AG09319 (cell line): Measurements from ENCODE around the gene SESN2.

Source experiments
- DNase-seq: peaks from one replicate; pipeline ENCODE4 v3.0.0-alpha.2; 2010; ENCODE audit warnings: low read depth; ENCODE audit errors: extremely low read depth
- TF ChIP-seq, protein P1 (sequence below): IDR thresholded peaks from 2 replicates; pipeline ENCODE4 v1.5.1; 2011; ENCODE audit warnings: low read depth, mild to moderate bottlenecking, inconsistent platforms, low read length, moderate library complexity

The SESN2 gene

DNA sequence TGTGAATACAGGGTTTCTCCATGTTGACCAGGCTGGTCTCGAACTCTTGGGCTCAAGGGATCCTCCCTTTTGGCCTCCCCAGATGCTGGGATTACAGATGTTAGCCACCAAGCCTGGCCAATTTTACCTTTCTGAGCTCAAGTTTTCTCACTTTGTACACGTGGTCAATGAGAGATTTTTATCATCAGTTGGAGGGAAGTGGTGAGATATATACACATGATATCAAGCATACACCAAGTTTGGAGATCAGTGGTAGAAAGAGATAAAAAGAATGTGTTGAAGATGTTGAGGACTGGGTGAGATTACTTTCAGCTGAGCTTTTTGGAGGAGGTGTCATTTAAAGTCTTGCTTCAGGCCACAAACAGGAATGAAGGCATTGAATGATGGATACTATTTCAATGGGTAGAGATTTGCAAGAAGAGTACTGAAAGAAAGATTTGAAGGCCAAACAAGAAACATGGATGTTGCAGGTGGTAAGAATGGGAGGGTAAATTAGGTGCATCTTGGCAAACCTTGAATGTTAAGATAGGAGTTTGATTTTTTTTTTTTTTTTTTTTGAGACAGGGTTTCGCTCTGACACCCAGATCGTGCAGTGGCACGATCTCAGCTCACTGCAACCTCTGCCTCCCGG lies 3.0 kb upstream of the SESN2 start:
- no peak for DNase-seq
- TF ChIP-seq, protein P1, sequence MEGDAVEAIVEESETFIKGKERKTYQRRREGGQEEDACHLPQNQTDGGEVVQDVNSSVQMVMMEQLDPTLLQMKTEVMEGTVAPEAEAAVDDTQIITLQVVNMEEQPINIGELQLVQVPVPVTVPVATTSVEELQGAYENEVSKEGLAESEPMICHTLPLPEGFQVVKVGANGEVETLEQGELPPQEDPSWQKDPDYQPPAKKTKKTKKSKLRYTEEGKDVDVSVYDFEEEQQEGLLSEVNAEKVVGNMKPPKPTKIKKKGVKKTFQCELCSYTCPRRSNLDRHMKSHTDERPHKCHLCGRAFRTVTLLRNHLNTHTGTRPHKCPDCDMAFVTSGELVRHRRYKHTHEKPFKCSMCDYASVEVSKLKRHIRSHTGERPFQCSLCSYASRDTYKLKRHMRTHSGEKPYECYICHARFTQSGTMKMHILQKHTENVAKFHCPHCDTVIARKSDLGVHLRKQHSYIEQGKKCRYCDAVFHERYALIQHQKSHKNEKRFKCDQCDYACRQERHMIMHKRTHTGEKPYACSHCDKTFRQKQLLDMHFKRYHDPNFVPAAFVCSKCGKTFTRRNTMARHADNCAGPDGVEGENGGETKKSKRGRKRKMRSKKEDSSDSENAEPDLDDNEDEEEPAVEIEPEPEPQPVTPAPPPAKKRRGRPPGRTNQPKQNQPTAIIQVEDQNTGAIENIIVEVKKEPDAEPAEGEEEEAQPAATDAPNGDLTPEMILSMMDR: no peak

DNA sequence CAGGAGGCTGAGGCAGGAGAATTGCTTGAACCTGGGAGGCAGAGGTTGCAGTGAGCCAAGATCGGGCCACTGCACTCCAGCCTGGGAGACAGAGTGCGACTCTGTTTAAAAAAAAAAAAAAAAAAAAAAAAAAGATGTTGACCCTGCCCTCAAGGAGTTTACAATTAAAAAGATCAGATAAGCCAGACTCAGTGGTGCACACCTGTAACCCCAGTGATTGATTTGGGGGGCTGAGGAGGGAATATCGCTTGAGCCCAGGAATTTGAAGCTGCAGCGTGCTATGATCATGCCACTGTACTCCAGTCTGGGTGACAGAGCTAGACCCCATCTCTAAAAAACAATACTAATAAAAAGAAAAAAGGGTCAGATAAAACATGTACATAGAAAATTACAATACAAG lies 1.6 kb upstream of the SESN2 start:
- no peak for DNase-seq
- TF ChIP-seq, protein P1: no peak

DNA sequence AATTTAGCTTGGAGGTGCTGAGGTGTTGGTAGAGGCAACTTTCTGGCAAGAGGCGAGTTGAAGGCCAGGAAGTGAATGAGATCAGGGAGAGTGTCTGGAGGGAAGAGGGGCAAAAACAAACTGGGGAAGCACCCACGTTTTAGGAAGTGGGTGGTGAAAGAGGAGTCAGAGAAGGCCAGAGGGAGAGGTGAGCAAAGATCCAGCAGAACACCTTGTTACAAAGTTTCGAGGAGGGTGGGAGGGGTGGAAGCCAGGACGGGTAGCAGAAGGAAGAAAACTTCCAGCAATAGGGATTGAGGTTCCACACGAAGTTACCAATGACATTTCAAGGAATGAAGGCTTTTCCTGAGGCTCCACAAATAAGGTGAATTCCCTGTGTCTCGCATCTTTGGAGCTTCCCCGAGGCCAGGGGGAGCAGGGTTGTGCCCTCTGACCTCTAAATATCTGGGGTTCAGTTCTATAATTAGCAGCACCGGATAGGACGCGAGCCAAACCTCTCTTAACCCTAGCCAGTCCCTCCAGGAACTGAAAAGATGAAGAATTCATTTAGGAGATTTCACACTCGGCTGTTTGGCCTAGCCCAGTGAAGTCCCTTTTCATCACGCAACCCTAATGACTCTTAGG lies 578 bp upstream of the SESN2 start:
- TF ChIP-seq, protein P1: no peak
- DNase-seq: no peak

DNA sequence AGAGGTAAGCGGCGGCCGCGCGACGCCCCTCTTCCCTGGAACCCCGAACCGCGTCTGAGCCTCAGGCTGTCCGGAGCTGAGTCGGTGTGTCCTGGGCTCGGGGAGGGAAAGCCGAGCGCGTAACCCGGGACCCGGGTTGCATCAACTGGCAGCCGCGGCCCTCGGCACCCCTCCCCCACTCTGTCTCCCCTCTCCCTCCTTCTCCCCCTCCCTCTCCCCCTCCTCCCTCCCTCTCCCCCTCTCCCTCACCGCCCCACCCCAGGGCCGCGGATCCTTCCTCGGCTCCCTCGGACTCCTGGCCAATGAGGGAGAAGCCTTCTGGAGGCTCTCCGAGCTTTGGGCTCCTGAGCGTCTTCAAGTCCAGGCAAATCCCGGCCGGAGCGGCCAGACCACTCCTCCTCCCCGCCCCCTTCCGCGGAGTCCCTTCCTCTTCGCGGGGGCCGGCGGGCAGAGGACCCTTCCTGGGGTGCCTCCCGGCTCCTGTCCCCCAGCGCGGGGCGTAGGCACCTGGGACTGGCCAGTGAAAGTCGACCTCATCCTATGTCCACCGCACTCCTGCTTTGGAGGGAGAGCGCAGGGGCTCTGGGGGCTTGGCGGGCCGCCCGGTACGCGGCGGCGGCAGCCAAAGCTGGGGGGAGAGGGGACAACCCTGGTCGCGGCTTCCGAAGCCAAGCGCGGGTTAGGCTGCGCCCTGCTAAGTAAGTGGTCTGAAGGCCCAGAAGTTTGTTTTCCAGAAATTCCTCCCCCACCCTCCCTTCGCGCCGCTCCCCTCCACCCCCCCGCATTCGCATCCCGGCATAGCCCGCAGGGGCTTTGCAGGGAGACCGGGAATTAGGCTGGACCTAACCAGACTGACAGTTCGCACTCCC lies 850 bp downstream of the SESN2 start:
- TF ChIP-seq, protein P1: no peak
- peak; percentile 72 for DNase-seq

DNA sequence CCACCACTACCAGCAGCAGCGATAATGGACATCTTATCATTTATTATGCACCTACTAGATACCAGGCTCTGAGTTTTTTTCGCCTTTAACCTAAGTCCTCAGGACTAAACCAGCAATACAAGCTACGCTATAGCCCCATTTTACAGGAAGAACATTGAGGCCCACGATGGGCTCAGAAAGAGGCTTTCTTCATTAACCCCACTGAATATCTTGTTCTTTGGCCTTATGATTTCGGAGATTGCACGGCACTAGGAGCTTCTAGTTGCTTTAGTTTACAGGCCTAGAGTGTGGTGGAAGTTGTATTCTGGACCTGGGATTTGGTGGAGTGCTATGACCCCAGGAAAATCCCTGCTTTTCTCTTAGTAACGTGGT lies 1.5 kb downstream of the SESN2 start:
- DNase-seq: no peak
- TF ChIP-seq, protein P1: no peak

DNA sequence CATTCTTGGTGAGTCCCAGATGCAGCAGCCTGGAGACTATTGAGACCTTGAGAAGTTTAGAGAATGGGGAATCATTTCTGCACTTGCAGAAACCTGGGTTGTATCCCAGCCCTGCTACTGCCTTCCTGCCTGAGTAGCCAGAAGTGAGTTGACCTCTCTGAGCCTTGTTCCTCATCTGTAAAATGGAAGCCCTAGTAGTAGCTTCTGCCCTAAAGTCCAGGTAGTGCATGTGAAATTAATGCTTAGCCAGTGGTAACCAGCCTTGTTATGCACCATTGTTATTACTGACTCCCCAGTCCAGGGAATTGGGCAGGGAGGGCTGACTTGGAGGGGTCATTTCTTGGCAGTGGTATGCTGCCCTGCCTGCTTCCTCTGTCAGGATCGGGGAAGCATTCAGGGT lies 5.6 kb downstream of the SESN2 start:
- TF ChIP-seq, protein P1: no peak
- no peak for DNase-seq

DNA sequence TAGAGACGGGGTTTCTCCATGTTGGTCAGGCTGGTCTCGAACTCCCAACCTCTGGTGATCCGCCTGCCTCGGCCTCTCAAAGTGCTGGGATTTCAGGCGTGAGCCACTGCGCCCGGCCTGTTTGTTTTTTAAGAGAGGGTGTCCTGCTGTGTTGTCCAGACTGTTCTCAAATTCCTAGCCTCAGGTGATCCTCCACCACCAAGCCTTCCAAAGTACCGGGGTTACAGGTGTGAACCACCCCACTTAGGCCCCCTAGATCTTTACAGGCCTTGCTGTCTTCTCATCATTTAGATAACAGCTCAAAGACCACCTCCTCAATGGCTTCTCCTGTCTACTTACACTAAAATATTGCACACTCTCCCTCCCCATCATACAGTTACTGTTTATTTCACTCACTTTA lies 6.3 kb downstream of the SESN2 start:
- TF ChIP-seq, protein P1: no peak
- DNase-seq: no peak
